Measurements from ENCODE around the gene CD38. TPM values are rescaled to one million over a fixed set of nuclear protein-coding genes. Genes with fewer than 3 reads are reported as not detected.

Gene CD38
- total and polyA plus RNA-seq, 7 donors: 1.5 to 6.8 (median 3.7) TPM

DNA sequence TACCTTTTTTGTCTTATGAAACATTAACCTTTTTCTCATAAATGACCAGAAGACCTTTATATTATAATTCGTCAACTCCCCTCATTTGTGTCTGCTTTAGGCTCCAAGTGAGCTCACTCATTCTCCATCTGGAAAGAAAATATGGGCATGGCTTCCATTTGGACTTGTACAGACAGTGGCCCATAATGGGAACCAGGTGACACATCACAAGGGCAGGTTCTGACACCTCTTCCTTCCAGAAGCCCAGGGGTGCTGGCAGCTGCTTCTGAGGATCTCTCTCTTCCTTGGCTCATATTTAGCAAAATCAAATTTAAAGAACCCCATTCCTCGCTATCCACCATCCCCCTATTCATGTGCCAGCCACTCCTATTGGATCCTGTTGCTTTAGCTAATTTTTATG lies 69.6 kb downstream of the CD38 start:
- peaks cover 0 to 9% of the 10 kb centered on the region in 2 donors for H3K36me3 ChIP-seq (ENCODE audit: insufficient read depth in 1 of 2, low read depth in 1 of 2)
- intact Hi-C loops (cut with DNase I): no loop called here
- H3K4me1 ChIP-seq: no peaks in the 10 kb centered on the region
- H3K27me3 ChIP-seq (ENCODE audit: insufficient read depth in 3 of 3, low read length in 2 of 3): no peaks in the 10 kb centered on the region
- no peak for ATAC-seq
- TF ChIP-seq, protein P1, sequence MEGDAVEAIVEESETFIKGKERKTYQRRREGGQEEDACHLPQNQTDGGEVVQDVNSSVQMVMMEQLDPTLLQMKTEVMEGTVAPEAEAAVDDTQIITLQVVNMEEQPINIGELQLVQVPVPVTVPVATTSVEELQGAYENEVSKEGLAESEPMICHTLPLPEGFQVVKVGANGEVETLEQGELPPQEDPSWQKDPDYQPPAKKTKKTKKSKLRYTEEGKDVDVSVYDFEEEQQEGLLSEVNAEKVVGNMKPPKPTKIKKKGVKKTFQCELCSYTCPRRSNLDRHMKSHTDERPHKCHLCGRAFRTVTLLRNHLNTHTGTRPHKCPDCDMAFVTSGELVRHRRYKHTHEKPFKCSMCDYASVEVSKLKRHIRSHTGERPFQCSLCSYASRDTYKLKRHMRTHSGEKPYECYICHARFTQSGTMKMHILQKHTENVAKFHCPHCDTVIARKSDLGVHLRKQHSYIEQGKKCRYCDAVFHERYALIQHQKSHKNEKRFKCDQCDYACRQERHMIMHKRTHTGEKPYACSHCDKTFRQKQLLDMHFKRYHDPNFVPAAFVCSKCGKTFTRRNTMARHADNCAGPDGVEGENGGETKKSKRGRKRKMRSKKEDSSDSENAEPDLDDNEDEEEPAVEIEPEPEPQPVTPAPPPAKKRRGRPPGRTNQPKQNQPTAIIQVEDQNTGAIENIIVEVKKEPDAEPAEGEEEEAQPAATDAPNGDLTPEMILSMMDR (IDR thresholded peaks at IDR 0.05): no peak
- no peak overlapping the region for H3K4me3 ChIP-seq
- no peak overlapping the region for H3K27ac ChIP-seq
- 90 to 96% (median 95%) methylated on average over 2 of the region's 2 CpGs for WGBS, 3 donors
- H3K9me3 ChIP-seq: no peaks in the 10 kb centered on the region
- no peak for DNase-seq

DNA sequence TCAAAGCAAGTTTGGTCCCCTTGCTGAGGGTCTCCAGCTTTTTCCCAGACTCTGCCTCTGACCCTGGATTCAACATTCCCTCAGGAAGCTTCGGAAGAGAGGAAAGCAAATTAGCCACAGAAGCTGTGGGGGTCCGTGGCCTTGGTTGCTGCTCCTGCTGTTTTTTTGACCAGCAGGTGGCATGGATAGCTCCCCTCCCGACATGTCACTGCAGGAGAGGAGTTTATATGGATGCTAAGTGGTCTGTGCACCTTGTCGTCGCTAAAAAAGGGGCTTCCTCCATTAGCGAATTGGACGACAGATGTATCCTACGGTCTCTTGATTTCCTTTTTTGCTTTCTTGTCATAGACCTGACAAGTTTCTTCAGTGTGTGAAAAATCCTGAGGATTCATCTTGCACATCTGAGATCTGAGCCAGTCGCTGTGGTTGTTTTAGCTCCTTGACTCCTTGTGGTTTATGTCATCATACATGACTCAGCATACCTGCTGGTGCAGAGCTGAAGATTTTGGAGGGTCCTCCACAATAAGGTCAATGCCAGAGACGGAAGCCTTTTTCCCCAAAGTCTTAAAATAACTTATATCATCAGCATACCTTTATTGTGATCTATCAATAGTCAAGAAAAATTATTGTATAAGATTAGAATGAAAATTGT lies 70.2 kb downstream of the CD38 start:
- Histone ChIP-seq H3K4me1 (no peaks in the 10 kb centered on the region), H3K27ac (no peak overlapping the region), H3K27me3 (ENCODE audit: insufficient read depth in 3 of 3, low read length in 2 of 3) (no peaks in the 10 kb centered on the region), H3K4me3 (no peak overlapping the region), H3K9me3 (no peaks in the 10 kb centered on the region), H3K36me3 (ENCODE audit: insufficient read depth in 1 of 2, low read depth in 1 of 2) (peaks cover 0 to 9% of the 10 kb centered on the region in 2 donors)
- no peak for ATAC-seq
- DNase-seq: no peak
- 82 to 88% (median 83%) methylated on average over 10 of the region's 10 CpGs for WGBS, 3 donors
- intact Hi-C loops (cut with DNase I): no loop called here
- TF ChIP-seq, protein P1 (IDR thresholded peaks at IDR 0.05): no peak

DNA sequence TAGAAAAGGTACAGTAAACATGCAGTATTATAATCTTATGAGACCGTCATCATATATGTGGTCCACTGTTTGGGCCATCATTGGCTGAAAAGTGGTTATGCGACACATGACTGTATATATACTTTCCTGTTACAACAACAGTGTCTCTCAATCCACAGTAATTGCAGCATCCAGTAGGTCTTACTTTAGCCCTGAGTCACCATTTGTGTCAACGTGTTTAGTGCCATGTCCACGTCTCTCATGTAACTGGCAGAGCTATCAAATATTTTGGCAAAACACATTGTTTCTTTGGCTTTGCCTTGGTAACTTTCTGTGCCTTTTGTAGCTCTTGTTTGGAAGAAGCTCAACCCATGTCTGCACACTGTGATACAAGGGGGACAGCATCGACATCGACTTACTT lies 73.8 kb downstream of the CD38 start:
- ATAC-seq (peak in 3 of 4 donors; percentile 63 to 94 (median 69)), DNase-seq (no peak)
- 42 to 76% (median 71%) methylated on average over 6 of the region's 6 CpGs for WGBS, 3 donors
- Histone ChIP-seq H3K27me3 (ENCODE audit: insufficient read depth in 3 of 3, low read length in 2 of 3) (no peaks in the 10 kb centered on the region), H3K4me1 (no peaks in the 10 kb centered on the region), H3K27ac (no peak overlapping the region), H3K4me3 (no peak overlapping the region), H3K9me3 (no peaks in the 10 kb centered on the region), H3K36me3 (ENCODE audit: insufficient read depth in 1 of 2, low read depth in 1 of 2) (peaks cover 0 to 9% of the 10 kb centered on the region in 2 donors)
- TF ChIP-seq, protein P1 (IDR thresholded peaks at IDR 0.05): no peak
- intact Hi-C loops (cut with DNase I): no loop called here

DNA sequence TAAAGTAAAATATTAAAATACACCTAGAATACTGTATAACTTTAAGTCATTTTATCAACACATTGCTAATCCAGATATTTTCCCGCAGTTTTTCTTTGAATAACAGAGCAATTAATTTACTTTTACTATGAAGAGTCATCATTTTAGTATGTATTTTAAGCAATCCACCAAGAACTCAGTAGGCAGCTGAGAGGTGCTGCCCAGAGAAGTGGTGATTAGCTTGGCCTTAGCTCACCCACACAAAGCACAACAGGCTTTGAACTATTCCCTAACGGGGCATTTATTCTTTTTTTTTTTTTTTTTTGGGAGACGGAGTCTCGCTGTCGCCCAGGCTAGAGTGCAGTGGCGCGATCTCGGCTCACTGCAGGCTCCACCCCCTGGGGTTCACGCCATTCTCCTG lies 74.4 kb downstream of the CD38 start:
- intact Hi-C loops (cut with DNase I): no loop called here
- TF ChIP-seq, protein P1 (IDR thresholded peaks at IDR 0.05): no peak
- Histone ChIP-seq H3K4me3 (no peak overlapping the region), H3K27ac (no peak overlapping the region), H3K9me3 (no peaks in the 10 kb centered on the region), H3K36me3 (ENCODE audit: insufficient read depth in 1 of 2, low read depth in 1 of 2) (peaks cover 0 to 9% of the 10 kb centered on the region in 2 donors), H3K27me3 (ENCODE audit: insufficient read depth in 3 of 3, low read length in 2 of 3) (no peaks in the 10 kb centered on the region), H3K4me1 (no peaks in the 10 kb centered on the region)
- DNase-seq: no peak
- 62 to 79% (median 66%) methylated on average over 2 to 9 of the region's 9 CpGs for whole genome bisulfite sequencing, 3 donors
- peak in 1 of 4 donors; percentile 75 for ATAC-seq

DNA sequence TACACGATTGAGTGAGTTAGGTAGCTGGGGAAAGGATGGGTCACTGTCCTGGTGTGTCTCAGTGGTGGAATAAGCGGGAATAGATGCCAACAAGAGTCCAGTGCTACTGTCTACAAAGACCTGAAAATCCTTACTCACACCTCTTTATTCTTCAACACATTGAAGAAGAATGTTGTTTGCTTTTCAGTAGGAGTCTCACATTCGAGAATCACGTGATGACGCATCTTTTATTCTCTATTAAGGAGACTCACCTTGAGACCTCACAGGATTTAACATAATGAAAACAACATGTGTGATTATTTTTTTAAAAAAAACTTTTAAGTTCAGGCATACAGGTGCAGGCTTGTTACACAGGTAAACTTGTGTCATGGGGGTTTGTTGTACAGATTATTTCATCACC lies 75.2 kb downstream of the CD38 start:
- Histone ChIP-seq H3K27me3 (ENCODE audit: insufficient read depth in 3 of 3, low read length in 2 of 3) (no peaks in the 10 kb centered on the region), H3K36me3 (ENCODE audit: insufficient read depth in 1 of 2, low read depth in 1 of 2) (peaks cover 0 to 9% of the 10 kb centered on the region in 2 donors), H3K9me3 (no peaks in the 10 kb centered on the region), H3K27ac (no peak overlapping the region), H3K4me3 (no peak overlapping the region), H3K4me1 (no peaks in the 10 kb centered on the region)
- no peak for ATAC-seq
- DNase-seq: no peak
- TF ChIP-seq, protein P1 (IDR thresholded peaks at IDR 0.05): no peak
- 82 to 89% (median 87%) methylated on average over 5 of the region's 5 CpGs for WGBS, 3 donors
- intact Hi-C loops (cut with DNase I): no loop called here
